Stimulated activated naive CD4-positive, alpha-beta T cell (primary cell): ENCODE results near the gene LRP3.
A peak's percentile ranks its signal among the peaks of the same experiment; 100 is the strongest.
"Not testable (repeated sequence)": the region's sequence is repeated elsewhere in the genome, so short reads cannot be mapped to it uniquely, and the experiment has no call there.

Experiments used
- DNase-seq, 6 experiments: peaks; one replicate each; lab custom pipeline; 2025; lab: John Stamatoyannopoulos, UW

Gene LRP3

GRCh38 chr19:33217881-33218280 is 23.8 kb downstream of the LRP3 start:
- DNase-seq, result no peak

GRCh38 chr19:33219261-33219815 is 25.2 kb downstream of the LRP3 start:
- no peak for DNase-seq

- no peak for DNase-seq
These were observed 26.0 kb downstream of the LRP3 start for GRCh38 chr19:33220115-33220514.

GRCh38 chr19:33220735-33221134 is 26.6 kb downstream of the LRP3 start:
- no peak for DNase-seq

GRCh38 chr19:33221638-33222037 is 27.5 kb downstream of the LRP3 start:
- DNase-seq, result no peak

- DNase-seq, result not testable (repeated sequence)
These were observed 28.1 kb downstream of the LRP3 start for GRCh38 chr19:33222255-33222654.

- no peak for DNase-seq
These were observed 30.7 kb downstream of the LRP3 start for GRCh38 chr19:33224694-33225457.

- no peak for DNase-seq
These were observed 31.4 kb downstream of the LRP3 start, which contains the start of gene SLC7A10 for GRCh38 chr19:33225458-33225926. SLC7A10 (minus strand) TSS chr19:33225850; CDS start chr19:33225703, 147 bp downstream.

GRCh38 chr19:33226550-33227241 is 32.6 kb downstream of the LRP3 start:
- no peak for DNase-seq

- no peak for DNase-seq
These were observed 33.1 kb downstream of the LRP3 start for GRCh38 chr19:33227242-33227650.

GRCh38 chr19:33227870-33228599 is 33.9 kb downstream of the LRP3 start:
- no peak for DNase-seq

- no peak for DNase-seq
These were observed 35.8 kb downstream of the LRP3 start for GRCh38 chr19:33229962-33230361.

GRCh38 chr19:33231511-33231910 is 37.4 kb downstream of the LRP3 start:
- no peak for DNase-seq

- no peak for DNase-seq
These were observed 38.5 kb downstream of the LRP3 start for GRCh38 chr19:33232656-33233055.

- no peak for DNase-seq
These were observed 39.1 kb downstream of the LRP3 start for GRCh38 chr19:33233056-33233873.

- no peak for DNase-seq
These were observed 40.0 kb downstream of the LRP3 start for GRCh38 chr19:33234092-33234491.

GRCh38 chr19:33234736-33235135 is 40.6 kb downstream of the LRP3 start:
- DNase-seq, result no peak

GRCh38 chr19:33235269-33235995 is 41.3 kb downstream of the LRP3 start:
- peak; percentile 12 to 69 (median 53) for DNase-seq

GRCh38 chr19:33235996-33236350 is 41.8 kb downstream of the LRP3 start:
- DNase-seq, result no peak

- no peak for DNase-seq
These were observed 42.7 kb downstream of the LRP3 start for GRCh38 chr19:33236696-33237390.
